HG03108 (cell line): ENCODE results near the gene HIVEP3.

ENCODE experiments used
- ATAC-seq: cut with Tn5 transposase; IDR thresholded peaks from one replicate; pipeline ENCODE4 v1.9.1; 2021; ENCODE audit warnings: moderate library complexity; ENCODE audit not compliant: unreplicated experiment

The HIVEP3 gene

GRCh38 chr1:41816061-41816460, 102.7 kb downstream of the HIVEP3 start:
- ATAC-seq, result no peak

GRCh38 chr1:41813755-41814745, 104.7 kb downstream of the HIVEP3 start:
- no peak for ATAC-seq

GRCh38 chr1:41813226-41813625, 105.5 kb downstream of the HIVEP3 start:
- no peak for ATAC-seq

GRCh38 chr1:41812453-41812852, 106.3 kb downstream of the HIVEP3 start:
- no peak for ATAC-seq

- ATAC-seq, result no peak
Observed at GRCh38 chr1:41812051-41812450, 106.7 kb downstream of the HIVEP3 start.

GRCh38 chr1:41811051-41811795, 107.5 kb downstream of the HIVEP3 start:
- ATAC-seq, result no peak

- ATAC-seq, result no peak
Observed at GRCh38 chr1:41810446-41810845, 108.3 kb downstream of the HIVEP3 start.

GRCh38 chr1:41809692-41810091, 109.0 kb downstream of the HIVEP3 start:
- ATAC-seq, result no peak

GRCh38 chr1:41807390-41807789, 111.3 kb downstream of the HIVEP3 start:
- ATAC-seq, result no peak

GRCh38 chr1:41806472-41807155, 112.1 kb downstream of the HIVEP3 start:
- ATAC-seq, result no peak

GRCh38 chr1:41805771-41806471, 112.8 kb downstream of the HIVEP3 start:
- no peak for ATAC-seq

GRCh38 chr1:41804176-41804575, 114.5 kb downstream of the HIVEP3 start:
- ATAC-seq, result no peak

- no peak for ATAC-seq
Observed at GRCh38 chr1:41803656-41804055, 115.1 kb downstream of the HIVEP3 start.

- ATAC-seq, result peak; percentile 47
Observed at GRCh38 chr1:41802532-41803501, 115.9 kb downstream of the HIVEP3 start.

- ATAC-seq, result peak; percentile 47
Observed at GRCh38 chr1:41800311-41800829, 118.4 kb downstream of the HIVEP3 start.

GRCh38 chr1:41799723-41800122, 119.0 kb downstream of the HIVEP3 start:
- ATAC-seq, result no peak

- no peak for ATAC-seq
Observed at GRCh38 chr1:41799205-41799604, 119.5 kb downstream of the HIVEP3 start.

GRCh38 chr1:41795205-41795762, 123.4 kb downstream of the HIVEP3 start:
- no peak for ATAC-seq

GRCh38 chr1:41794031-41794430, 124.7 kb downstream of the HIVEP3 start:
- ATAC-seq, result no peak
